ENCODE data around the gene FOXP1.

- no peak for TF ChIP-seq POLR2A (IDR thresholded peaks at IDR 0.05; ENCODE audit: low read depth, low read length)
- no peak for TF ChIP-seq POLR2AphosphoS5 (IDR thresholded peaks at IDR 0.05; ENCODE audit: low read depth, low read length)
These were observed 508.0 kb downstream of the FOXP1 start for GRCh38 chr3:71075494-71075893.

Data from GM12892 (cell line).